Activated T-helper 2 cell treated with anti-CD3 and anti-CD28 coated beads, Interferon-gamma antibody, Interleukin-2, Interleukin-4, amounts not matched to agents 10 μg/mL and 5 μg/mL and 100 μg/mL, durations not matched to agents 14 hours and 24 hours and 36 hours (primary cell): ENCODE data around the gene ANKRD33. TPM values are rescaled to one million over a fixed set of nuclear protein-coding genes. Genes with fewer than 3 reads are reported as not detected.

Experiments
- DNase-seq: peaks from one replicate; pipeline ENCODE4 v3.0.0; 2021; ENCODE audit warnings: low spot score
- H3K27ac Mint-ChIP-seq: one replicate; pipeline ENCODE4 v1.8.0; 2021; ENCODE audit warnings: mixed read lengths
- H3K27me3 Mint-ChIP-seq: one replicate; pipeline ENCODE4 v1.8.0; 2021; ENCODE audit warnings: low read depth, mixed read lengths
- H3K36me3 Mint-ChIP-seq: one replicate; pipeline ENCODE4 v1.8.0; 2021; ENCODE audit warnings: low read depth, mixed read lengths
- H3K4me1 Mint-ChIP-seq: one replicate; pipeline ENCODE4 v1.8.0; 2021; ENCODE audit warnings: low read depth, mixed read lengths
- H3K4me3 Mint-ChIP-seq: one replicate; pipeline ENCODE4 v1.8.0; 2021; ENCODE audit warnings: low read depth, mild to moderate bottlenecking, moderate library complexity, mixed read lengths
- H3K9me3 Mint-ChIP-seq: one replicate; pipeline ENCODE4 v1.8.0; 2021; ENCODE audit warnings: mixed read lengths
- intact Hi-C: fragments of 100-400 bp; cut with micrococcal nuclease; formaldehyde crosslinking; loops from one replicate; pipeline ENCODE4 v1.15.1; 2023
- total RNA-seq: library from RNA; stranded (reverse); gene quantifications from 2 replicates; pipeline ENCODE4 v1.2.3, GENCODE V29; 2022

Gene ANKRD33
- total RNA-seq, 1 donor from 2014 or later: not detected

GRCh38 chr12:51848841-51849735 lies 38.8 kb upstream of the ANKRD33 start:
- H3K4me1 Mint-ChIP-seq: peaks cover 2% of the 10 kb centered on the region
- H3K9me3 Mint-ChIP-seq: no peaks in the 10 kb centered on the region
- no peak for DNase-seq
- no peaks in the 10 kb centered on the region for H3K36me3 Mint-ChIP-seq
- H3K4me3 Mint-ChIP-seq: no peak overlapping the region
- H3K27ac Mint-ChIP-seq: no peak overlapping the region
- peaks cover 60% of the 10 kb centered on the region for H3K27me3 Mint-ChIP-seq
- intact Hi-C loops: no loop called here

GRCh38 chr12:51850081-51850964 lies 37.6 kb upstream of the ANKRD33 start:
- no peaks in the 10 kb centered on the region for H3K36me3 Mint-ChIP-seq
- DNase-seq: no peak
- intact Hi-C loops: no loop called here
- H3K27ac Mint-ChIP-seq: no peak overlapping the region
- peaks cover 2% of the 10 kb centered on the region for H3K4me1 Mint-ChIP-seq
- no peaks in the 10 kb centered on the region for H3K9me3 Mint-ChIP-seq
- H3K27me3 Mint-ChIP-seq: peaks cover 50% of the 10 kb centered on the region
- no peak overlapping the region for H3K4me3 Mint-ChIP-seq

GRCh38 chr12:51850965-51851299 lies 37.0 kb upstream of the ANKRD33 start:
- intact Hi-C loops: no loop called here
- Mint-ChIP-seq H3K27me3 (peaks cover 45% of the 10 kb centered on the region), H3K4me1 (peaks cover 2% of the 10 kb centered on the region), H3K9me3 (no peaks in the 10 kb centered on the region), H3K27ac (no peak overlapping the region), H3K4me3 (no peak overlapping the region), H3K36me3 (no peaks in the 10 kb centered on the region)
- no peak for DNase-seq

GRCh38 chr12:51851413-51852124 lies 36.3 kb upstream of the ANKRD33 start:
- H3K4me3 Mint-ChIP-seq: no peak overlapping the region
- no peak overlapping the region for H3K27ac Mint-ChIP-seq

GRCh38 chr12:51852404-51853137 lies 35.3 kb upstream of the ANKRD33 start:
- H3K27me3 Mint-ChIP-seq: peaks cover 39% of the 10 kb centered on the region
- no peak for DNase-seq
- H3K4me3 Mint-ChIP-seq: no peak overlapping the region
- no peaks in the 10 kb centered on the region for H3K36me3 Mint-ChIP-seq
- no peaks in the 10 kb centered on the region for H3K9me3 Mint-ChIP-seq
- intact Hi-C loops: no loop called here
- no peaks in the 10 kb centered on the region for H3K4me1 Mint-ChIP-seq
- no peak overlapping the region for H3K27ac Mint-ChIP-seq

More at GRCh38 chr12:51851413-51852124, 36.3 kb upstream of the ANKRD33 start:
- Mint-ChIP-seq H3K27me3 (peaks cover 40% of the 10 kb centered on the region), H3K36me3 (no peaks in the 10 kb centered on the region), H3K4me1 (peaks cover 2% of the 10 kb centered on the region), H3K9me3 (no peaks in the 10 kb centered on the region)
- DNase-seq: no peak
- intact Hi-C loops: no loop called here

- DNase-seq: no peak
- no peaks in the 10 kb centered on the region for H3K36me3 Mint-ChIP-seq
- intact Hi-C loops: no loop called here
- no peak overlapping the region for H3K4me3 Mint-ChIP-seq
- no peaks in the 10 kb centered on the region for H3K4me1 Mint-ChIP-seq
- H3K27ac Mint-ChIP-seq: no peak overlapping the region
- H3K27me3 Mint-ChIP-seq: peaks cover 24% of the 10 kb centered on the region
- no peaks in the 10 kb centered on the region for H3K9me3 Mint-ChIP-seq
Observed at GRCh38 chr12:51855586-51856428, 32.1 kb upstream of the ANKRD33 start.

- Mint-ChIP-seq H3K4me1 (no peaks in the 10 kb centered on the region), H3K4me3 (no peak overlapping the region), H3K27me3 (peaks cover 41% of the 10 kb centered on the region), H3K27ac (no peak overlapping the region), H3K36me3 (no peaks in the 10 kb centered on the region), H3K9me3 (no peaks in the 10 kb centered on the region)
- DNase-seq: no peak
- intact Hi-C loops: no loop called here
Observed at GRCh38 chr12:51860986-51861385, 26.9 kb upstream of the ANKRD33 start.

- H3K36me3 Mint-ChIP-seq: no peaks in the 10 kb centered on the region
- H3K4me3 Mint-ChIP-seq: no peak overlapping the region
- intact Hi-C loops: no loop called here
- H3K27me3 Mint-ChIP-seq: peaks cover 46% of the 10 kb centered on the region
- DNase-seq: no peak
- no peaks in the 10 kb centered on the region for H3K4me1 Mint-ChIP-seq
- H3K27ac Mint-ChIP-seq: no peak overlapping the region
- H3K9me3 Mint-ChIP-seq: no peaks in the 10 kb centered on the region
Observed at GRCh38 chr12:51862947-51863346, 25.0 kb upstream of the ANKRD33 start.

- Mint-ChIP-seq H3K27ac (no peak overlapping the region), H3K27me3 (peaks cover 51% of the 10 kb centered on the region), H3K4me3 (no peak overlapping the region), H3K9me3 (no peaks in the 10 kb centered on the region), H3K4me1 (no peaks in the 10 kb centered on the region), H3K36me3 (no peaks in the 10 kb centered on the region)
- intact Hi-C loops: no loop called here
- DNase-seq: no peak
Observed at GRCh38 chr12:51863363-51863932, 24.5 kb upstream of the ANKRD33 start.

- intact Hi-C loops: no loop called here
- Mint-ChIP-seq H3K4me3 (no peak overlapping the region), H3K36me3 (no peaks in the 10 kb centered on the region), H3K4me1 (no peaks in the 10 kb centered on the region), H3K27ac (no peak overlapping the region), H3K9me3 (no peaks in the 10 kb centered on the region), H3K27me3 (peaks cover 56% of the 10 kb centered on the region)
- DNase-seq: no peak
Observed at GRCh38 chr12:51863933-51864832, 23.7 kb upstream of the ANKRD33 start.
